Body of pancreas (tissue), 4 donors: ENCODE results near the gene RNF113B.

Experiments used
- POLR2A ChIP-seq, 3 donors: fragments of 450-650 bp; IDR thresholded peaks; one replicate each; pipeline ENCODE4 v1.6.1; 2016; ENCODE audit warnings: antibody characterized with exemption in 3 of 3, mild to moderate bottlenecking in 2 of 3
- TF ChIP-seq, protein P1 (sequence below), 7 experiments: fragments of 450-650 bp in 4 of 7; fragments of 200-600 bp in 3 of 7; sonication (generic) in 3 of 7; IDR thresholded peaks; one replicate each; pipeline ENCODE4 v1.5.1; 2016 to 2019; ENCODE audit warnings: antibody characterized with exemption in 7 of 7

DNA sequence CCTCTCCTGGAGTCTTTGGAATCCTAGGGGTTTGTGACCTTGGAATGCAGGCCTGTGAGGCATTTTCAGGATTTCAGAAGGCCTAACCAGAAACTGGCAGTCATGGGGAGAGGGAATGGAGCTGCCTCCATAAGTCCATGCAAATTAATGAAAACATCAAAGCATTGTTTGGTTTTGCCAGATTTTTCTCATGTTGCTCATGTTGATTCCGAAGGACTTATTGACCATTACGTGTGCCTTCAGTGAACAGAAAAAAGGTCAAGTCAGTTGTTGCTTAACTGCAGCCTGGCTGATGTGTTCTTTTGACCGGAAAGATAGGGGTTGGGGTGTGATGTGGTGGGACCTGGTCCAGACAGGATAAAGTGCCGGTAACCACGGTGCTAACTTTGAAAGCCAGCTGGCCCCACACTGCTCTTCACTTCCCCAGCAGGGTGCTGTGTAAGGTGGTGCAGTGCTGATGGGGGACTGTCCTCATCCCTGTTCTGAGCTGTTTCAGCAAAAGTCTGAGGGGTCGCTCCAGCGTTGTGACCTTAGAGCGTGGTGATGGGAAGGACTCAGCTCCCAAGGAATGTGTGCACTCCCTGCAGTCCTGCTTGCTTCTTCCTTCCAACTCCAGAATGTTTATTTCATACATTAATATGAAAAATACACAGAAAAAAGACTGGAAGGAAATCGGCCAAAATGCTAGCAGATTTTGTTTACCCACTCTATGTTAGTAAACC lies 3.5 kb downstream of the RNF113B start:
- TF ChIP-seq, protein P1, sequence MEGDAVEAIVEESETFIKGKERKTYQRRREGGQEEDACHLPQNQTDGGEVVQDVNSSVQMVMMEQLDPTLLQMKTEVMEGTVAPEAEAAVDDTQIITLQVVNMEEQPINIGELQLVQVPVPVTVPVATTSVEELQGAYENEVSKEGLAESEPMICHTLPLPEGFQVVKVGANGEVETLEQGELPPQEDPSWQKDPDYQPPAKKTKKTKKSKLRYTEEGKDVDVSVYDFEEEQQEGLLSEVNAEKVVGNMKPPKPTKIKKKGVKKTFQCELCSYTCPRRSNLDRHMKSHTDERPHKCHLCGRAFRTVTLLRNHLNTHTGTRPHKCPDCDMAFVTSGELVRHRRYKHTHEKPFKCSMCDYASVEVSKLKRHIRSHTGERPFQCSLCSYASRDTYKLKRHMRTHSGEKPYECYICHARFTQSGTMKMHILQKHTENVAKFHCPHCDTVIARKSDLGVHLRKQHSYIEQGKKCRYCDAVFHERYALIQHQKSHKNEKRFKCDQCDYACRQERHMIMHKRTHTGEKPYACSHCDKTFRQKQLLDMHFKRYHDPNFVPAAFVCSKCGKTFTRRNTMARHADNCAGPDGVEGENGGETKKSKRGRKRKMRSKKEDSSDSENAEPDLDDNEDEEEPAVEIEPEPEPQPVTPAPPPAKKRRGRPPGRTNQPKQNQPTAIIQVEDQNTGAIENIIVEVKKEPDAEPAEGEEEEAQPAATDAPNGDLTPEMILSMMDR (IDR thresholded peaks at IDR 0.05) = no peak
- TF ChIP-seq POLR2A (IDR thresholded peaks at IDR 0.05) = peak in 1 of 3 donors; percentile 6
